ENCODE measurements around the gene GABPA. TPM values are rescaled to one million over a fixed set of nuclear protein-coding genes. Genes with fewer than 3 reads are reported as not detected.

The GABPA gene
- total and polyA plus RNA-seq, 2 experiments from 2014 or later: 17.6 to 24.4 TPM

GRCh38 chr21:25818121-25818520 lies 83.3 kb downstream of the GABPA start:
- Histone ChIP-seq H3K27me3 (replicated peaks; ENCODE audit: insufficient read depth) (no peaks in the 10 kb centered on the region), H3K79me2 (ENCODE audit: insufficient read depth) (no peaks in the 10 kb centered on the region), H2AFZ (no peak overlapping the region), H4K20me1 (ENCODE audit: insufficient read depth) (no peaks in the 10 kb centered on the region), H3K9me2 (ENCODE audit: insufficient read depth) (no peaks in the 10 kb centered on the region), H3K4me1 (ENCODE audit: insufficient read depth) (no peaks in the 10 kb centered on the region), H3K4me3 (no peak overlapping the region), H3K27ac (no peak overlapping the region), H3K9ac (no peak overlapping the region), H3K9me3 (ENCODE audit: low read depth) (no peaks in the 10 kb centered on the region), H3K36me3 (ENCODE audit: low read depth) (no peaks in the 10 kb centered on the region), H3F3A (ENCODE audit: insufficient read depth) (no peaks in the 10 kb centered on the region), H3K4me2 (ENCODE audit: unreplicated experiment) (no peak overlapping the region)
- in situ Hi-C loops (cut with MboI): no loop called here
- TF ChIP-seq EZH2 (IDR thresholded peaks at IDR 0.05; ENCODE audit: insufficient read depth, poor library complexity, severe bottlenecking): no peak
- TF ChIP-seq EZH2phosphoT487 (IDR thresholded peaks at IDR 0.05; ENCODE audit: insufficient read depth, low read depth): no peak
- DNase-seq: no peak
- 15 to 17% methylated on average over 5 of the region's 5 CpGs for WGBS, 2 experiments (ENCODE audit: low coverage in 1 of 2, low lambda C conversion rate in 2 of 2, missing lambda C conversion rate in 2 of 2)

GRCh38 chr21:25818551-25818950 lies 83.8 kb downstream of the GABPA start:
- Histone ChIP-seq H3K4me2 (ENCODE audit: unreplicated experiment) (no peak overlapping the region), H3K4me3 (no peak overlapping the region), H3F3A (ENCODE audit: insufficient read depth) (no peaks in the 10 kb centered on the region), H3K9ac (no peak overlapping the region), H3K79me2 (ENCODE audit: insufficient read depth) (no peaks in the 10 kb centered on the region), H4K20me1 (ENCODE audit: insufficient read depth) (no peaks in the 10 kb centered on the region), H2AFZ (no peak overlapping the region), H3K9me2 (ENCODE audit: insufficient read depth) (no peaks in the 10 kb centered on the region), H3K27me3 (replicated peaks; ENCODE audit: insufficient read depth) (no peaks in the 10 kb centered on the region), H3K27ac (no peak overlapping the region), H3K9me3 (ENCODE audit: low read depth) (no peaks in the 10 kb centered on the region), H3K4me1 (ENCODE audit: insufficient read depth) (no peaks in the 10 kb centered on the region), H3K36me3 (ENCODE audit: low read depth) (no peaks in the 10 kb centered on the region)
- no peak for DNase-seq
- 30 to 45% methylated on average over 1 of the region's 1 CpG for WGBS, 2 experiments (ENCODE audit: low coverage in 1 of 2, low lambda C conversion rate in 2 of 2, missing lambda C conversion rate in 2 of 2)
- no peak for TF ChIP-seq EZH2 (IDR thresholded peaks at IDR 0.05; ENCODE audit: insufficient read depth, poor library complexity, severe bottlenecking)
- no peak for TF ChIP-seq EZH2phosphoT487 (IDR thresholded peaks at IDR 0.05; ENCODE audit: insufficient read depth, low read depth)
- in situ Hi-C loops (cut with MboI): no loop called here

Other genes starting within 250 kb of the GABPA start
- 24.4 and 26.1 TPM in 2 replicates for gene MRPL39, start 127.5 kb upstream of the GABPA start, total RNA-seq (2014; rRNA removed; shearing (Covaris generic))
- gene MRPL39, start 127.5 kb upstream of the GABPA start, polyA plus RNA-seq (2016; fragmentation: Nextera tagmentation; extraction: Ambion mirVana): 50.5 and 50.7 TPM in 2 replicates
- gene JAM2, start 95.7 kb upstream of the GABPA start, total RNA-seq (2014; rRNA removed; shearing (Covaris generic)): 0.13 and 1.9 TPM in 2 replicates
- 1.9 TPM in 2 replicates for gene JAM2, start 95.7 kb upstream of the GABPA start, polyA plus RNA-seq (2016; fragmentation: Nextera tagmentation; extraction: Ambion mirVana)
- gene ATP5PF, start 68 bp upstream of the GABPA start, total RNA-seq (2014; rRNA removed; shearing (Covaris generic)): 59.3 and 86.0 TPM in 2 replicates
- gene ATP5PF, start 68 bp upstream of the GABPA start, polyA plus RNA-seq (2016; fragmentation: Nextera tagmentation; extraction: Ambion mirVana): 358 and 376 TPM in 2 replicates